HepG2 (cell line): ENCODE results near the gene MYOC.
"Not testable (repeated sequence)": the region's sequence is repeated elsewhere in the genome, so short reads cannot be mapped to it uniquely, and the experiment has no call there.

Experiments
- FOXK1 ChIP-seq: sonication (generic); formaldehyde crosslinking; IDR thresholded peaks from 2 replicates; pipeline ENCODE4 v1.4.0; 2020; ENCODE audit warnings: low read depth, missing genetic modification reagents, borderline replicate concordance
- HNF4G ChIP-seq, 2 experiments: sonication (generic) in 1 of 2; formaldehyde crosslinking in 1 of 2; IDR thresholded peaks; 2 replicates each; pipeline versions ENCODE4 v1.4.0 to v1.6.1; 2011 to 2020; ENCODE audit warnings: borderline replicate concordance in 2 of 2, low read depth in 2 of 2, mild to moderate bottlenecking in 2 of 2, low read length in 1 of 2, missing genetic modification reagents in 1 of 2, moderate library complexity in 1 of 2
- JUN ChIP-seq: sonication (generic); formaldehyde crosslinking; IDR thresholded peaks from 2 replicates; pipeline ENCODE4 v1.4.0; 2020; ENCODE audit warnings: mild to moderate bottlenecking, missing genetic modification reagents
- MLLT10 ChIP-seq: sonication (generic); formaldehyde crosslinking; IDR thresholded peaks from 2 replicates; pipeline ENCODE4 v1.4.0; 2020; ENCODE audit warnings: missing genetic modification reagents
- SMC3 ChIP-seq: IDR thresholded peaks from 2 replicates; pipeline ENCODE4 v1.6.1; 2011; ENCODE audit warnings: low read length, improper control_type of control experiment
- YY1 ChIP-seq: IDR thresholded peaks from 2 replicates; pipeline ENCODE4 v1.6.1; 2011; ENCODE audit warnings: low read length, low read depth, moderate library complexity, mild to moderate bottlenecking; ENCODE audit not compliant: insufficient read depth, insufficient replicate concordance
- ZBTB21 ChIP-seq: sonication (generic); formaldehyde crosslinking; IDR thresholded peaks from 2 replicates; pipeline ENCODE4 v1.4.0; 2020; ENCODE audit warnings: missing genetic modification reagents
- ZFP62 ChIP-seq: sonication (generic); formaldehyde crosslinking; IDR thresholded peaks from 2 replicates; pipeline ENCODE4 v1.4.0; 2020; ENCODE audit warnings: missing genetic modification reagents
- ZNF747 ChIP-seq: sonication (generic); formaldehyde crosslinking; IDR thresholded peaks from 2 replicates; pipeline ENCODE4 v1.8.1; 2023; ENCODE audit warnings: missing genetic modification reagents, mild to moderate bottlenecking, borderline replicate concordance
- TF ChIP-seq, protein P1 (sequence below): IDR thresholded peaks from 2 replicates; pipeline ENCODE4 v1.6.1; 2012; ENCODE audit warnings: inconsistent platforms
- TF ChIP-seq, protein P2 (sequence below): sonication (generic); formaldehyde crosslinking; IDR thresholded peaks from 2 replicates; pipeline ENCODE4 v1.4.0; 2020; ENCODE audit warnings: missing genetic modification reagents
- TF ChIP-seq, protein P3 (sequence below): sonication (generic); formaldehyde crosslinking; IDR thresholded peaks from 2 replicates; pipeline ENCODE4 v1.5.0; 2020; ENCODE audit warnings: mild to moderate bottlenecking, missing genetic modification reagents, moderate library complexity

DNA sequence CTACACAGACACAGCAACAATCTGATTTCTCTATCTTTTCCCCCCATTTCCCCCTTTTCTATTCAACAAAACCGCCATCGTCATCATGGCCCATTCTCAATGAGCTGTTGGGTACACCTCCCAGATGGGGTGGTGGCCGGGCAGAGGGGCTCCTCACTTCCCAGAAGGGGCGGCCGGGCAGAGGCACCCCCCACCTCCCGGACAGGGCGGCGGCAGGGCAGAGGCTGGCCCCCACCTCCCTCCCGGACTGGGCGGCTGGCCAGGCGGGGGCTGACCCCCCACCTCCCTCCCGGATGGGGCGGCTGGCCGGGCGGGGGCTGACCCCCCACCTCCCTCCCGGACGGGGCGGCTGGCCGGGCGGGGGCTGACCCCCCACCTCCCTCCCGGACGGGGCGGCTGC is 41.1 kb upstream of the MYOC start:
- TF ChIP-seq, protein P1, sequence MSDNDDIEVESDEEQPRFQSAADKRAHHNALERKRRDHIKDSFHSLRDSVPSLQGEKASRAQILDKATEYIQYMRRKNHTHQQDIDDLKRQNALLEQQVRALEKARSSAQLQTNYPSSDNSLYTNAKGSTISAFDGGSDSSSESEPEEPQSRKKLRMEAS = not testable (repeated sequence)
- not testable (repeated sequence) for TF ChIP-seq ZNF747; HNF4G (IDR thresholded peaks at IDR 0.05; ENCODE audit: borderline replicate concordance, low read depth, low read length); HNF4G (CRISPR knock-in tag; IDR thresholded peaks at IDR 0.05; ENCODE audit: borderline replicate concordance, low read depth); MLLT10 (CRISPR knock-in tag); SMC3; ZBTB21 (CRISPR knock-in tag); FOXK1 (CRISPR knock-in tag); JUN (CRISPR knock-in tag); ZFP62 (CRISPR knock-in tag); YY1
- TF ChIP-seq, protein P2, sequence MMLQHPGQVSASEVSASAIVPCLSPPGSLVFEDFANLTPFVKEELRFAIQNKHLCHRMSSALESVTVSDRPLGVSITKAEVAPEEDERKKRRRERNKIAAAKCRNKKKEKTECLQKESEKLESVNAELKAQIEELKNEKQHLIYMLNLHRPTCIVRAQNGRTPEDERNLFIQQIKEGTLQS (CRISPR knock-in tag) = not testable (repeated sequence)
- TF ChIP-seq, protein P3, sequence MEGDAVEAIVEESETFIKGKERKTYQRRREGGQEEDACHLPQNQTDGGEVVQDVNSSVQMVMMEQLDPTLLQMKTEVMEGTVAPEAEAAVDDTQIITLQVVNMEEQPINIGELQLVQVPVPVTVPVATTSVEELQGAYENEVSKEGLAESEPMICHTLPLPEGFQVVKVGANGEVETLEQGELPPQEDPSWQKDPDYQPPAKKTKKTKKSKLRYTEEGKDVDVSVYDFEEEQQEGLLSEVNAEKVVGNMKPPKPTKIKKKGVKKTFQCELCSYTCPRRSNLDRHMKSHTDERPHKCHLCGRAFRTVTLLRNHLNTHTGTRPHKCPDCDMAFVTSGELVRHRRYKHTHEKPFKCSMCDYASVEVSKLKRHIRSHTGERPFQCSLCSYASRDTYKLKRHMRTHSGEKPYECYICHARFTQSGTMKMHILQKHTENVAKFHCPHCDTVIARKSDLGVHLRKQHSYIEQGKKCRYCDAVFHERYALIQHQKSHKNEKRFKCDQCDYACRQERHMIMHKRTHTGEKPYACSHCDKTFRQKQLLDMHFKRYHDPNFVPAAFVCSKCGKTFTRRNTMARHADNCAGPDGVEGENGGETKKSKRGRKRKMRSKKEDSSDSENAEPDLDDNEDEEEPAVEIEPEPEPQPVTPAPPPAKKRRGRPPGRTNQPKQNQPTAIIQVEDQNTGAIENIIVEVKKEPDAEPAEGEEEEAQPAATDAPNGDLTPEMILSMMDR (CRISPR knock-in tag) = not testable (repeated sequence)
